HepG2 (cell line): Measurements from ENCODE around the gene INTS1. TPM values are rescaled to one million over a fixed set of nuclear protein-coding genes. Genes with fewer than 3 reads are reported as not detected.

Source experiments
- CREB1 ChIP-seq, 2 experiments: fragments of 450-650 bp in 1 of 2; IDR thresholded peaks; 2 replicates each; pipeline ENCODE4 v1.6.1; 2016 to 2017; ENCODE audit warnings: control low read depth in 1 of 2, mild to moderate bottlenecking in 1 of 2, missing compliant biosample characterization in 1 of 2, missing genetic modification characterization in 1 of 2
- EEA1 ChIP-seq: sonication (generic); formaldehyde crosslinking; IDR thresholded peaks from 2 replicates; pipeline ENCODE4 v1.5.1; 2020; ENCODE audit warnings: mild to moderate bottlenecking, missing genetic modification reagents, borderline replicate concordance
- GFI1 ChIP-seq: sonication (generic); formaldehyde crosslinking; IDR thresholded peaks from 2 replicates; pipeline ENCODE4 v1.5.0; 2020; ENCODE audit warnings: missing genetic modification reagents, mild to moderate bottlenecking, borderline replicate concordance
- MXI1 ChIP-seq: IDR thresholded peaks from 3 replicates; pipeline ENCODE4 v1.6.1; 2012; ENCODE audit warnings: low read depth, low read length, inconsistent platforms, borderline replicate concordance
- NAIF1 ChIP-seq: sonication (generic); formaldehyde crosslinking; IDR thresholded peaks from 2 replicates; pipeline ENCODE4 v1.5.0; 2020; ENCODE audit warnings: mild to moderate bottlenecking, missing genetic modification reagents, borderline replicate concordance
- NFRKB ChIP-seq: fragments of 450-650 bp; IDR thresholded peaks from 2 replicates; pipeline ENCODE4 v1.6.1; 2017
- NR2F1 ChIP-seq, 2 experiments: fragments of 450-650 bp in 1 of 2; formaldehyde crosslinking in 1 of 2; IDR thresholded peaks; 2 replicates each; pipeline versions ENCODE4 v1.5.0 to v1.6.1; 2016 to 2020; ENCODE audit warnings: mild to moderate bottlenecking in 1 of 2, missing compliant biosample characterization in 1 of 2, missing genetic modification reagents in 1 of 2, moderate library complexity in 1 of 2
- SMYD3 ChIP-seq: sonication (generic); formaldehyde crosslinking; IDR thresholded peaks from 2 replicates; pipeline ENCODE4 v1.8.1; 2023; ENCODE audit warnings: mild to moderate bottlenecking, missing genetic modification reagents
- ZBED4 ChIP-seq: sonication (generic); formaldehyde crosslinking; IDR thresholded peaks from 2 replicates; pipeline ENCODE4 v1.4.0; 2020; ENCODE audit warnings: missing genetic modification reagents, borderline replicate concordance
- ZNF224 ChIP-seq: sonication (generic); formaldehyde crosslinking; IDR thresholded peaks from 2 replicates; pipeline ENCODE4 v1.5.0; 2020; ENCODE audit warnings: mild to moderate bottlenecking, missing genetic modification reagents
- ZNF253 ChIP-seq: sonication (generic); formaldehyde crosslinking; IDR thresholded peaks from 2 replicates; pipeline ENCODE4 v1.8.0; 2022; ENCODE audit warnings: mild to moderate bottlenecking, missing genetic modification reagents, borderline replicate concordance
- ZNF274 ChIP-seq: sonication (generic); formaldehyde crosslinking; IDR thresholded peaks from 2 replicates; pipeline ENCODE4 v1.5.1; 2020; ENCODE audit warnings: mild to moderate bottlenecking, missing genetic modification reagents
- ZNF33A ChIP-seq: sonication (generic); formaldehyde crosslinking; IDR thresholded peaks from 2 replicates; pipeline ENCODE4 v1.5.1; 2020; ENCODE audit warnings: missing genetic modification reagents, mild to moderate bottlenecking, moderate library complexity, borderline replicate concordance
- ZNF7 ChIP-seq: IDR thresholded peaks from 2 replicates; pipeline ENCODE4 v1.6.1; 2016; ENCODE audit warnings: missing biosample characterization, missing genetic modification reagents
- ZNF747 ChIP-seq: sonication (generic); formaldehyde crosslinking; IDR thresholded peaks from 2 replicates; pipeline ENCODE4 v1.8.1; 2023; ENCODE audit warnings: missing genetic modification reagents, mild to moderate bottlenecking, borderline replicate concordance
- polyA plus RNA-seq, 8 experiments: library from polyadenylated mRNA; depleted of rRNA in 3 of 8; stranded (reverse) in 7 of 8; unstranded in 1 of 8; fragments of >200 nt; fragmentation: Illumina TruSeq in 4 of 8; extraction: Trizol in 4 of 8; gene quantifications; 2 replicates each; pipeline versions ENCODE4 v1.2.1 to v1.2.3, GENCODE V29; 2011 to 2016; ENCODE audit warnings: low read depth in 4 of 8, missing spikeins in 1 of 8, mixed read lengths in 1 of 8; ENCODE audit not compliant: insufficient read depth in 1 of 8
- total RNA-seq, 5 experiments: library from RNA; depleted of rRNA; stranded (reverse); fragments of >200 nt; fragmentation: Illumina TruSeq; extraction: Trizol; gene quantifications; 2 replicates each; pipeline ENCODE4 v1.2.3, GENCODE V29; 2016; ENCODE audit warnings: low read depth in 1 of 5
- TF ChIP-seq, protein P1 (sequence below): sonication (generic); formaldehyde crosslinking; IDR thresholded peaks from 2 replicates; pipeline ENCODE4 v1.8.0; 2022; ENCODE audit warnings: mild to moderate bottlenecking, missing genetic modification reagents
- TF ChIP-seq, protein P2 (sequence below): IDR thresholded peaks from 2 replicates; pipeline ENCODE4 v1.6.1; 2016; ENCODE audit warnings: low read depth
- TF ChIP-seq, protein P3 (sequence below): sonication (generic); formaldehyde crosslinking; IDR thresholded peaks from 2 replicates; pipeline ENCODE4 v1.5.0; 2020; ENCODE audit warnings: missing genetic modification reagents, mild to moderate bottlenecking, borderline replicate concordance
- TF ChIP-seq, protein P4 (sequence below): sonication (generic); formaldehyde crosslinking; IDR thresholded peaks from 2 replicates; pipeline ENCODE4 v1.5.1; 2020; ENCODE audit warnings: mild to moderate bottlenecking, missing genetic modification reagents

The INTS1 gene
- total and polyA plus RNA-seq, 2 of the 13 experiments (the other 11 are each of a cell fraction or from before 2014, with no cell fraction given), result 13.7 to 29.0 TPM

DNA sequence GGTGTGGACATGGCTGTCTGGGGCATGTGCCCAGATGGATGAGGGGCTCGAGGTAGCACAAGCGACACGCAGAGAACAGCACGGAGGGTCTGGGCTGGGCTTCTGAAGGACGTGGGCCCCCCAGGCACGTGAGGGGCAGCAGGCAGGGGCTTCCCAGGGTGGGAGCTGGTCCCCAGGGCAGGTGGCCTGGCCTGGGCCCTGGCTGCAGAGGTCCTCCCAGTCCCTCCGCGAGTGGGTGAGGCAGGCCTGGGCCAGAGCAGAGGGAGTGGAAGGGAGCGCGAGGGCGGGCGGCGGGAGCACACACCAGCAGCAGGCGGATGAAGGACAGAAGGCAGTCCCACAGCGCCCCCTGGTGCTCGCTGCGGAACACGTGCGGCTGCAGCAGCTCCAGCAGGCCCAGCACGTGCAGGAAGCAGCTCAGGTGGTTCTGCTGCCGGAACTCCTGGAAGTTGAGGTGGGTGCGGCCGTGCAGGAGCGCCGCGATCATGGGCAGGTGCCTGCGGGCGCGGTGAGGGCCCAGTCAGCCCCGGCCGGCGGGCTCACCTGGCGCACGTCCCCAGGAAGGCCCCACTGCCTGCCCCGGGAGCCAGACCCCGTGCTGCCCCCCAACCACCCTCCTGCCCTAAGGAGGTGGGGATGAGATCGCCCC, 30.2 kb downstream of the INTS1 start (continued):
- TF ChIP-seq CREB1 (IDR thresholded peaks at IDR 0.05) (no peak), CREB1 (CRISPR knock-in tag; IDR thresholded peaks at IDR 0.05) (no peak), ZNF253 (CRISPR knock-in tag) (no peak), ZBED4 (CRISPR knock-in tag) (no peak), ZNF747 (CRISPR knock-in tag) (no peak), NFRKB (no peak), NR2F1 (CRISPR knock-in tag; IDR thresholded peaks at IDR 0.05) (no peak), SMYD3 (CRISPR knock-in tag) (no peak), ZNF33A (no peak), MXI1 (peak; percentile 80; the same call in 2 of the 3 replicates), ZNF224 (CRISPR knock-in tag) (no peak), GFI1 (no peak), EEA1 (CRISPR knock-in tag) (no peak), NAIF1 (CRISPR knock-in tag) (no peak), ZNF7 (CRISPR knock-in tag) (no peak), ZNF274 (CRISPR knock-in tag) (no peak)
- TF ChIP-seq, protein P1, sequence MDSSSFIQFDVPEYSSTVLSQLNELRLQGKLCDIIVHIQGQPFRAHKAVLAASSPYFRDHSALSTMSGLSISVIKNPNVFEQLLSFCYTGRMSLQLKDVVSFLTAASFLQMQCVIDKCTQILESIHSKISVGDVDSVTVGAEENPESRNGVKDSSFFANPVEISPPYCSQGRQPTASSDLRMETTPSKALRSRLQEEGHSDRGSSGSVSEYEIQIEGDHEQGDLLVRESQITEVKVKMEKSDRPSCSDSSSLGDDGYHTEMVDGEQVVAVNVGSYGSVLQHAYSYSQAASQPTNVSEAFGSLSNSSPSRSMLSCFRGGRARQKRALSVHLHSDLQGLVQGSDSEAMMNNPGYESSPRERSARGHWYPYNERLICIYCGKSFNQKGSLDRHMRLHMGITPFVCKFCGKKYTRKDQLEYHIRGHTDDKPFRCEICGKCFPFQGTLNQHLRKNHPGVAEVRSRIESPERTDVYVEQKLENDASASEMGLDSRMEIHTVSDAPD, result no peak
- TF ChIP-seq, protein P2, sequence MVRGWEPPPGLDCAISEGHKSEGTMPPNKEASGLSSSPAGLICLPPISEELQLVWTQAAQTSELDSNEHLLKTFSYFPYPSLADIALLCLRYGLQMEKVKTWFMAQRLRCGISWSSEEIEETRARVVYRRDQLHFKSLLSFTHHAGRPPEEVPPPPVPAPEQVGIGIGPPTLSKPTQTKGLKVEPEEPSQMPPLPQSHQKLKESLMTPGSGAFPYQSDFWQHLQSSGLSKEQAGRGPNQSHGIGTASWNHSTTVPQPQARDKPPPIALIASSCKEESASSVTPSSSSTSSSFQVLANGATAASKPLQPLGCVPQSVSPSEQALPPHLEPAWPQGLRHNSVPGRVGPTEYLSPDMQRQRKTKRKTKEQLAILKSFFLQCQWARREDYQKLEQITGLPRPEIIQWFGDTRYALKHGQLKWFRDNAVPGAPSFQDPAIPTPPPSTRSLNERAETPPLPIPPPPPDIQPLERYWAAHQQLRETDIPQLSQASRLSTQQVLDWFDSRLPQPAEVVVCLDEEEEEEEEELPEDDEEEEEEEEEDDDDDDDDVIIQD (CRISPR knock-in tag), result no peak
- TF ChIP-seq, protein P3, sequence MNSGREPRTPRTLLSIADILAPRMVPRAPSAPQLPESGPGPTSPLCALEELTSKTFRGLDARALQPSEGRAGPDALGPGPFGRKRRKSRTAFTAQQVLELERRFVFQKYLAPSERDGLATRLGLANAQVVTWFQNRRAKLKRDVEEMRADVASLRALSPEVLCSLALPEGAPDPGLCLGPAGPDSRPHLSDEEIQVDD (CRISPR knock-in tag), result no peak
- TF ChIP-seq, protein P4, sequence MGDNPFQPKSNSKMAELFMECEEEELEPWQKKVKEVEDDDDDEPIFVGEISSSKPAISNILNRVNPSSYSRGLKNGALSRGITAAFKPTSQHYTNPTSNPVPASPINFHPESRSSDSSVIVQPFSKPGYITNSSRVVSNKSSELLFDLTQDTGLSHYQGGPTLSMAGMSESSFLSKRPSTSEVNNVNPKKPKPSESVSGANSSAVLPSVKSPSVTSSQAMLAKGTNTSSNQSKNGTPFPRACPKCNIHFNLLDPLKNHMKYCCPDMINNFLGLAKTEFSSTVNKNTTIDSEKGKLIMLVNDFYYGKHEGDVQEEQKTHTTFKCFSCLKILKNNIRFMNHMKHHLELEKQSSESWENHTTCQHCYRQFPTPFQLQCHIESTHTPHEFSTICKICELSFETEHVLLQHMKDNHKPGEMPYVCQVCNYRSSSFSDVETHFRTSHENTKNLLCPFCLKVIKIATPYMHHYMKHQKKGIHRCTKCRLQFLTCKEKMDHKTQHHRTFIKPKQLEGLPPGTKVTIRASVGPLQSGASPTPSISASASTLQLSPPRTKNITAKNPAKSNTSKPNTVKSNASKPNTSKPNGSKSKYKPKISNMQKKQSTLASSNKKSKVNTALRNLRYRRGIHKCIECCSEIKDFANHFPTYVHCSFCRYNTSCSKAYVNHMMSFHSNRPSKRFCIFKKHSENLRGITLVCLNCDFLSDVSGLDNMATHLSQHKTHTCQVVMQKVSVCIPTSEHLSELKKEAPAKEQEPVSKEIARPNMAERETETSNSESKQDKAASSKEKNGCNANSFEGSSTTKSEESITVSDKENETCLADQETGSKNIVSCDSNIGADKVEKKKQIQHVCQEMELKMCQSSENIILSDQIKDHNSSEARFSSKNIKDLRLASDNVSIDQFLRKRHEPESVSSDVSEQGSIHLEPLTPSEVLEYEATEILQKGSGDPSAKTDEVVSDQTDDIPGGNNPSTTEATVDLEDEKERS, result no peak
